IgD-negative memory B cell (primary cell): ENCODE results near the gene PAN3. TPM values are rescaled to one million over a fixed set of nuclear protein-coding genes. Genes with fewer than 3 reads are reported as not detected.

ENCODE experiments used
- H3K27ac Mint-ChIP-seq, 3 donors: one replicate each; pipeline ENCODE4 v1.8.0; 2020 to 2022; ENCODE audit warnings: mild to moderate bottlenecking in 3 of 3, mixed read lengths in 3 of 3, moderate library complexity in 1 of 3
- H3K27me3 Mint-ChIP-seq: one replicate; pipeline ENCODE4 v1.8.0; 2021; ENCODE audit warnings: mixed read lengths
- H3K36me3 Mint-ChIP-seq: one replicate; pipeline ENCODE4 v1.8.0; 2020; ENCODE audit warnings: mild to moderate bottlenecking, mixed read lengths
- H3K4me1 Mint-ChIP-seq, 3 donors: one replicate each; pipeline ENCODE4 v1.8.0; 2020 to 2022; ENCODE audit warnings: mixed read lengths in 3 of 3, mild to moderate bottlenecking in 1 of 3
- H3K4me3 Mint-ChIP-seq, 4 donors: one replicate each; pipeline ENCODE4 v1.8.0; 2020 to 2022; ENCODE audit warnings: mild to moderate bottlenecking in 4 of 4, mixed read lengths in 4 of 4, moderate library complexity in 3 of 4
- H3K9me3 Mint-ChIP-seq, 3 donors: one replicate each; pipeline ENCODE4 v1.8.0; 2020 to 2021; ENCODE audit warnings: mixed read lengths in 3 of 3, mild to moderate bottlenecking in 1 of 3
- polyA plus RNA-seq: library from polyadenylated mRNA; unstranded; fragments of 300-500 nt; fragmentation: Illumina TruSeq; gene quantifications from one replicate; pipeline ENCODE4 v1.2.3, GENCODE V29; 2021

Gene PAN3
- polyA plus RNA-seq, 1 donor from 2014 or later = 7.6 TPM

DNA sequence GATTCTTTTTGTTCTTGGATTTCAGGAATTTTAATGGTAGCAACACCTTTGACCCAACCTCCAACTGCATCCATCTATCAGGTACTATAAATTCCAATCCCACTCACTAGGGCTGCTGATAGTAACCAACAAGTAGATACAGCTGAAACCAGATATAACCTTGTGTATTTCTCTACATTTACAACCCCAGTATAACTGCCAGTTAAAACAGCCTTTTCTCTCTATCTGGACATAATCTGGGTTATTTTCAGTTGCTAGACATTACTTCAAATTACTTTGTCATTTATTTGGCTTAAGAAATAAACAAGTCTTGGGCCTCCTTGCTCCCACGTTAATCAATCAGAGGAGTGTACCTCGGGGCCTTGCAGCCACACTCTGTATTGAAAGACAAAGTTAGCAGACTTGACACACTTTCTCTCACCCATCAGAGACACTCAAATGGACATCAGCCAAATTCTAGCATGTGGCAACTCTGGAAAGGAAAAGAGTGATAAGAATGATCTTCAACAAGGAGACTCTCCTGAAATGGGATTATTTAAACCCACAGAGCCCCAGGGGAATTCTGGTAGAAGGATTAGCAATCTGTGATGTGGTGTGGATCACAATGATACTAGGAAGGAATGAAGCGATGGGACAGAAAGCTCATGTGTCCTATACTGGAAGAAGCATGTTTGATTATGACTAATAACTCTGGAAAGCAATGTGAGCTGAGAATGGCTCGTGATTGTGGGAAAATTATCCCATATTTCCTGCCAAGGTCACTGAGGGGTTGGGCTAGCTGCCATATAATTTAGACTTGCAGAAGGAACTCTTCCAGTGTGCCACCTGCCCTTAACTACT lies 199.0 kb downstream of the PAN3 start:
- H3K36me3 Mint-ChIP-seq = no peaks in the 10 kb centered on the region
- H3K4me3 Mint-ChIP-seq = no peak overlapping the region
- no peak overlapping the region for H3K27ac Mint-ChIP-seq
- H3K9me3 Mint-ChIP-seq = no peaks in the 10 kb centered on the region
- no peaks in the 10 kb centered on the region for H3K4me1 Mint-ChIP-seq
- peaks cover 3% of the 10 kb centered on the region for H3K27me3 Mint-ChIP-seq

DNA sequence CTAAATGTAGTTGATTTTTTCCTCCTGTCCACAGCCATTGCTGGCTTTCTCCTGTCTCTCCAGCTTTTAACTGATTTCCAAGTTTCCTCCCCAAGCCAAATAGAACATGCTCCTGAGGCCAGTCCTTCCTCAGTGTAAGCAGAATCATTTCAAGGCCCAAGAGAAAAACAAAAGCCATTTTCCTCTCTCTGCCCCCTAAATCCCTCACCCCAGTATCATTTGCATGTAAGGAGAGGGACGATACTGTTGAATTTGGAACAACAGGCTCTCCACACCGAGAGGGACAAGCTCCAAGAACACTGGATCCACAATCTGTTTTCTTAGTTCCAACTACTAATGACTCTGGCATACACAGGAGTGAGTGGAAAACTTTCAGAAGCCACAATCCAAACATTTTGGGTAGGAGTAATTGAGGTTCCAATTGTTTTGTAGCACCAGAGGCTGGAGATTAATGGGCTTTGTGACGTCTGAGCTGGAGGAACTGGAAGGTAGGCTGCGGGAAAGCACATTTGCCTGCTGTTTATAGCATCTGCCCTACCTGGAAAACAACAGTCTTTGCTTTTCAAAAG lies 199.7 kb downstream of the PAN3 start:
- Mint-ChIP-seq H3K4me1 (no peaks in the 10 kb centered on the region), H3K36me3 (no peaks in the 10 kb centered on the region), H3K9me3 (no peaks in the 10 kb centered on the region), H3K27me3 (peaks cover 3% of the 10 kb centered on the region), H3K27ac (no peak overlapping the region), H3K4me3 (no peak overlapping the region)

DNA sequence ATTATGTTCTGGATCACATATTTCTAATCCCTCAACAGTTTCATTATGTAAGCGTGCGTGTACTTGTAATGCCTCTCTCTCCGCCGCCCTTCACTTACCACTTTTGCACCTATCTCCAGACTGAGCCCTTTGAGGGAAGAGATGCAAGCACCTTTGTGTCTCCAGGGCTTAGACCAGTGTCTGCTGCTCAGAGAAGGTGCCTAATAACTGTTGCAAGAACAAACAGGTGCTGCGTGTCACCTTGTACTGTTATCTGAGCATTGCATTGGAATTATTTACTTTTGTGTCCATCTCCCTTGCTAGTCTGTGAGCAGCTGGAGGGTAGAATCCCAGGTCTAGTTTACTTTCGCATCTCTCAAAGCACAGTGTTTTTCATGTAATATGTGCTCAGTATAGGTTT lies 200.4 kb downstream of the PAN3 start:
- no peaks in the 10 kb centered on the region for H3K9me3 Mint-ChIP-seq

DNA sequence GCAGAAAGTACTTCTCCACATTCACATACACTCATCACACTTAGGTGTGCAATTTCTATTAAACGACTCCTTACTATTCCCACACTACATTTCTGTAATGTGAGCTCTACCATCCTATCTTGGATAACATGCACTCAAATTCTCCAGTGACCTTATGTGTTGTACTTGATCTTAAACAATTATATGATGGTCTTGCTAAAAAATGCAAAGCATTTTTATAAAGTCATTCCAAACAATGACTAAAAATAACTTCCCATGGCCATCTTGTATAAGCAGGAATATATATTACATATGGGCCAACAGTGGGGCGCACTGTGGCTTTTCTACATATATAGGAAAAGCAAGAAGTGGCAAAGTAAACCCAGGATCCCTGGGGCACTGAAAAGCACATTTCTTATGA lies 201.1 kb downstream of the PAN3 start:
- H3K4me1 Mint-ChIP-seq = no peaks in the 10 kb centered on the region
- peaks cover 5% of the 10 kb centered on the region for H3K27me3 Mint-ChIP-seq
- H3K9me3 Mint-ChIP-seq = no peaks in the 10 kb centered on the region
- H3K27ac Mint-ChIP-seq = no peak overlapping the region
- no peak overlapping the region for H3K4me3 Mint-ChIP-seq
- H3K36me3 Mint-ChIP-seq = no peaks in the 10 kb centered on the region

More for the DNA sequence above, 200.4 kb downstream of the PAN3 start:
- H3K4me1 Mint-ChIP-seq = no peaks in the 10 kb centered on the region
- no peaks in the 10 kb centered on the region for H3K36me3 Mint-ChIP-seq
- H3K27ac Mint-ChIP-seq = no peak overlapping the region
- no peak overlapping the region for H3K4me3 Mint-ChIP-seq
- peaks cover 3% of the 10 kb centered on the region for H3K27me3 Mint-ChIP-seq

DNA sequence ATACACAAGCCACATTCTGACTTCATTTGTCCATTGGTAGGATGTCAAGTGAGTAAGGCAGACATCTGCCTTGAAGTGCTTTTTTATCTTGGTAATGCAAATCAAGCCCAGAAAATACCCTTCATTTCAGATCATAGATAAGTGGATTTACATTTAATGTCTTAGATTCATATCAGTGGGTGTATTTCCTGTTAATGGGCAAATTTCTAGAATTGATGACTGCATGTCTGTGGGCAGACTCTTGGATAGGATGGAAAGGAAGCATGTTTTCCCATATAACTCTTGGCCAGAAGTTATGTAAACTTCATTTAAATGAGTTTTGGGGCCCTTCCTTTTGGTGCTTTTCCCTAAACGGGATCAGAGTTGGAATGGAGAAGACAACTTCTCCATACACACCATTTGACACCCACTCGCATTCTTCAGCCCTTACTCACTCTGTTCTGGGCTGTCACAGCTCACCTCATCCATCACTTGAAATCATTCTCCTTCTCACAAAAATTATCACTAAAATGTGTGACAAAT lies 202.0 kb downstream of the PAN3 start:
- no peaks in the 10 kb centered on the region for H3K36me3 Mint-ChIP-seq
- H3K9me3 Mint-ChIP-seq = no peaks in the 10 kb centered on the region
- H3K4me3 Mint-ChIP-seq = no peak overlapping the region
- no peak overlapping the region for H3K27ac Mint-ChIP-seq
- peaks cover 5% of the 10 kb centered on the region for H3K27me3 Mint-ChIP-seq
- H3K4me1 Mint-ChIP-seq = no peaks in the 10 kb centered on the region

DNA sequence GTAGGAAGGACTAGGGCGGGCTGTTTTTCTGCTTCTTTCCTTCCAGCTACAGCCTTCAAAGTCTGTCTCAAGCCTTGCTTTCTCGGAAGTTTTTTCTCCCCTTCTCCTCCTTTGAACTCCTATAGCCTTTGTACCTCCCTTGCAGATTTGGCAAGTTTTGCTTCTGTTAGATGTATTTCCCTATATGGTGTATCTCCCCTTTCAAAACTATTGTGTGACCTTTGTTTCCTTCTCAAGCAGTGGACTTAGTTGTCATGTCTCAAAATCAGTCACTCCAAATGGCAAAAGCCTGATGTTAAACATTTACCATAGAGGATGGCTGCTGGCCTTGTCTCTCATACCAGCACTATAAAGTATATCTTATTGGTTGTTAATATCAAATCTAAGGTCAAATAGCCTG lies 203.9 kb downstream of the PAN3 start:
- no peaks in the 10 kb centered on the region for H3K4me1 Mint-ChIP-seq
- no peaks in the 10 kb centered on the region for H3K9me3 Mint-ChIP-seq
- H3K36me3 Mint-ChIP-seq = peaks cover 1% of the 10 kb centered on the region
- no peak overlapping the region for H3K27ac Mint-ChIP-seq
- peaks cover 3% of the 10 kb centered on the region for H3K27me3 Mint-ChIP-seq
- H3K4me3 Mint-ChIP-seq = no peak overlapping the region

DNA sequence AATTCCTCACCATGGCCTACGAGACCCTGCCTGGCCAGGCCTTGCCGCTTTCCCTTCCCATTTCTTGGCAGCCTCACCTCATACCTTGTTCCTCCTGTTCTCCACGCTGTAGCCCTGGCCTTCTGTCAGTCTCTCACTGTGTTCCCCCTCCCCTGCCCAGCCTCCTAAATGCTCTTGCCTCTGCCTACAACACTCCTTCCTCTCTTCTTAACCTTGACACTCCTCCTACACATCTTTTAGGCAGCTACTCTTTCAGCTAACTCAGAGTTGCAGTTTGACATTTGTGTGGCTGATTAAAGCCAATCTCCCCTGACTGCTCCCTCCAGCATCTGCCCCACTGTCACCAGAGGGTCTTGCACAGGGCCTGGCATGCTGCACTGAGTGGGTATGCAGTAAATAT lies 205.8 kb downstream of the PAN3 start:
- Mint-ChIP-seq H3K9me3 (no peaks in the 10 kb centered on the region), H3K4me3 (no peak overlapping the region), H3K27ac (no peak overlapping the region), H3K27me3 (peaks cover 3% of the 10 kb centered on the region), H3K36me3 (peaks cover 1% of the 10 kb centered on the region), H3K4me1 (no peaks in the 10 kb centered on the region)

Other genes with a start within 250 kb of the PAN3 start
- not detected for gene PDX1, start 218.5 kb upstream of the PAN3 start, polyA plus RNA-seq
- gene CDX2, start 169.2 kb upstream of the PAN3 start, polyA plus RNA-seq = not detected
- gene URAD, start 149.9 kb upstream of the PAN3 start, polyA plus RNA-seq = not detected
- 0.80 TPM for gene FLT3, start 38.0 kb upstream of the PAN3 start, polyA plus RNA-seq